H9 (cell line): ENCODE results near the gene CRMP1. TPM values are rescaled to one million over a fixed set of nuclear protein-coding genes. Genes with fewer than 3 reads are reported as not detected.

Source experiments
- DNase-seq: peaks from one replicate; pipeline ENCODE4 v3.0.0-alpha.2; 2017
- H2AFZ ChIP-seq: one replicate; pipeline ENCODE4 v1.6.1; 2013; ENCODE audit warnings: mild to moderate bottlenecking, low read length, control low read depth, moderate library complexity
- H2AK5ac ChIP-seq: 2 replicates; pipeline ENCODE4 v1.6.1; 2013; ENCODE audit warnings: low read length, control low read depth, mixed read lengths; ENCODE audit not compliant: insufficient read length
- H2BK120ac ChIP-seq: one replicate; pipeline ENCODE4 v1.6.1; 2013; ENCODE audit warnings: low read depth, mild to moderate bottlenecking, low read length, control low read depth, inconsistent platforms; ENCODE audit not compliant: poor library complexity, severe bottlenecking
- H2BK12ac ChIP-seq: 2 replicates; pipeline ENCODE4 v1.6.1; 2013; ENCODE audit warnings: low read length, control low read depth, mixed read lengths, low read depth; ENCODE audit not compliant: insufficient read length
- H2BK15ac ChIP-seq: 2 replicates; pipeline ENCODE4 v1.6.1; 2013; ENCODE audit warnings: low read depth, low read length, control low read depth
- H2BK20ac ChIP-seq: one replicate; pipeline ENCODE4 v1.6.1; 2013; ENCODE audit warnings: low read depth, mild to moderate bottlenecking, low read length, control low read depth, inconsistent platforms; ENCODE audit not compliant: poor library complexity, severe bottlenecking
- H2BK5ac ChIP-seq: 2 replicates; pipeline ENCODE4 v1.6.1; 2013; ENCODE audit warnings: low read length, control low read depth, mixed read lengths; ENCODE audit not compliant: insufficient read length
- H3K14ac ChIP-seq: 2 replicates; pipeline ENCODE4 v1.6.1; 2013; ENCODE audit warnings: low read length, control low read depth; ENCODE audit not compliant: insufficient read depth
- H3K18ac ChIP-seq: 2 replicates; pipeline ENCODE4 v1.6.1; 2013; ENCODE audit warnings: low read depth, mild to moderate bottlenecking, mixed read lengths, low read length, control low read depth; ENCODE audit not compliant: insufficient read length
- H3K23ac ChIP-seq: 2 replicates; pipeline ENCODE4 v1.6.1; 2013; ENCODE audit warnings: low read length, control low read depth, mixed read lengths, low read depth; ENCODE audit not compliant: insufficient read length
- H3K23me2 ChIP-seq: 2 replicates; pipeline ENCODE4 v1.6.1; 2013; ENCODE audit warnings: low read depth, mild to moderate bottlenecking, mixed read lengths, low read length, control low read depth; ENCODE audit not compliant: insufficient read length, poor library complexity, severe bottlenecking
- H3K27ac ChIP-seq: 2 replicates; pipeline ENCODE4 v1.5.1; 2013; ENCODE audit warnings: low read length, control low read depth, mixed read lengths, low read depth; ENCODE audit not compliant: insufficient read length
- H3K27me3 ChIP-seq: 2 replicates; pipeline ENCODE4 v1.6.1; 2013; ENCODE audit warnings: low read length, control low read depth, inconsistent platforms; ENCODE audit not compliant: insufficient read depth
- H3K4ac ChIP-seq: 2 replicates; pipeline ENCODE4 v1.6.1; 2013; ENCODE audit warnings: low read depth, mild to moderate bottlenecking, control low read depth, inconsistent platforms, low read length, moderate library complexity
- H3K4me1 ChIP-seq: 2 replicates; pipeline ENCODE4 v1.6.1; 2013; ENCODE audit warnings: low read length, control low read depth, inconsistent platforms; ENCODE audit not compliant: insufficient read depth
- H3K4me2 ChIP-seq: 2 replicates; pipeline ENCODE4 v1.6.1; 2013; ENCODE audit warnings: low read length, control low read depth, mixed read lengths; ENCODE audit not compliant: insufficient read length, insufficient read depth
- H3K56ac ChIP-seq: 2 replicates; pipeline ENCODE4 v1.6.1; 2013; ENCODE audit warnings: low read depth, mild to moderate bottlenecking, mixed read lengths, low read length, control low read depth; ENCODE audit not compliant: insufficient read length
- H3K79me1 ChIP-seq: 2 replicates; pipeline ENCODE4 v1.6.1; 2013; ENCODE audit warnings: low read depth, mild to moderate bottlenecking, moderate library complexity, low read length, control low read depth, inconsistent platforms; ENCODE audit not compliant: insufficient read depth, poor library complexity, severe bottlenecking
- H3K79me2 ChIP-seq: 2 replicates; pipeline ENCODE4 v1.6.1; 2013; ENCODE audit warnings: low read length, control low read depth, inconsistent platforms; ENCODE audit not compliant: insufficient read depth
- H3K9ac ChIP-seq: 2 replicates; pipeline ENCODE4 v1.6.1; 2013; ENCODE audit warnings: low read length, control low read depth, mixed read lengths; ENCODE audit not compliant: insufficient read length; ENCODE audit errors: extremely low read depth
- H3K9me3 ChIP-seq: one replicate; pipeline ENCODE4 v1.6.1; 2013; ENCODE audit warnings: low read depth, low read length, inconsistent platforms; ENCODE audit not compliant: control insufficient read depth
- H3T11ph ChIP-seq: one replicate; pipeline ENCODE4 v1.6.1; 2013; ENCODE audit warnings: mild to moderate bottlenecking, low read length, control low read depth, inconsistent platforms
- H4K20me1 ChIP-seq: one replicate; pipeline ENCODE4 v1.6.1; 2013; ENCODE audit not compliant: control insufficient read depth, insufficient read length, insufficient read depth
- H4K5ac ChIP-seq: 2 replicates; pipeline ENCODE4 v1.6.1; 2013; ENCODE audit warnings: low read depth, mild to moderate bottlenecking, mixed read lengths, low read length, control low read depth; ENCODE audit not compliant: insufficient read length
- H4K8ac ChIP-seq: replicated peaks from 2 replicates; pipeline ENCODE4 v1.6.1; 2013; ENCODE audit warnings: low read length, control low read depth, mixed read lengths, low read depth; ENCODE audit not compliant: insufficient read length
- H4K91ac ChIP-seq: 2 replicates; pipeline ENCODE4 v1.6.1; 2013; ENCODE audit warnings: low read depth, mild to moderate bottlenecking, moderate library complexity, mixed read lengths, low read length, control low read depth; ENCODE audit not compliant: insufficient read length
- H3K27ac Mint-ChIP-seq, 3 experiments: 2 replicates in 2 of 3; 3 replicates in 1 of 3; pipeline ENCODE4 v1.8.0; 2020 to 2021; ENCODE audit warnings: mixed read lengths in 3 of 3, mild to moderate bottlenecking in 1 of 3, moderate library complexity in 1 of 3
- H3K27me3 Mint-ChIP-seq: 2 replicates; pipeline ENCODE4 v1.8.0; 2021; ENCODE audit warnings: low read depth, mild to moderate bottlenecking, moderate library complexity, mixed read lengths
- H3K36me3 Mint-ChIP-seq, 3 experiments: 2 replicates in 2 of 3; 3 replicates in 1 of 3; pipeline ENCODE4 v1.8.0; 2020 to 2021; ENCODE audit warnings: low read depth in 3 of 3, mixed read lengths in 3 of 3; ENCODE audit not compliant: insufficient read depth in 1 of 3
- H3K4me1 Mint-ChIP-seq, 2 experiments: 2 replicates each; pipeline ENCODE4 v1.8.0; 2020; ENCODE audit warnings: mixed read lengths in 2 of 2
- H3K4me3 Mint-ChIP-seq, 2 experiments: 2 replicates in 1 of 2; 3 replicates in 1 of 2; pipeline ENCODE4 v1.8.0; 2020 to 2021; ENCODE audit warnings: mild to moderate bottlenecking in 2 of 2, mixed read lengths in 2 of 2, moderate library complexity in 1 of 2
- H3K9me3 Mint-ChIP-seq, 2 experiments: 2 replicates in 1 of 2; 3 replicates in 1 of 2; pipeline ENCODE4 v1.8.0; 2020; ENCODE audit warnings: mild to moderate bottlenecking in 2 of 2, mixed read lengths in 2 of 2, moderate library complexity in 1 of 2
- WGBS: extraction: QIAGEN DNeasy Blood & Tissue Kit; methylation state at CpG from one replicate; pipeline ENCODE4 v1.1.7; 2013; ENCODE audit warnings: missing lambda C conversion rate, low lambda C conversion rate, mixed read lengths; ENCODE audit not compliant: insufficient read length; ENCODE audit errors: extremely low coverage; 5-methylcytosine and 5-hydroxymethylcytosine counted together
- total RNA-seq: library from RNA; stranded (reverse); gene quantifications from 2 replicates; pipeline ENCODE4 v1.2.1, GENCODE V29; 2021
- TF ChIP-seq, protein P1 (sequence below): fragments of 200-600 bp; sonication (generic); conservative IDR thresholded peaks from 3 replicates; pipeline ENCODE4 v1.8.0; 2021; ENCODE audit warnings: antibody characterized with exemption, mild to moderate bottlenecking

CRMP1 gene
- total RNA-seq, 1 experiment from 2014 or later, result 71.6 TPM

DNA sequence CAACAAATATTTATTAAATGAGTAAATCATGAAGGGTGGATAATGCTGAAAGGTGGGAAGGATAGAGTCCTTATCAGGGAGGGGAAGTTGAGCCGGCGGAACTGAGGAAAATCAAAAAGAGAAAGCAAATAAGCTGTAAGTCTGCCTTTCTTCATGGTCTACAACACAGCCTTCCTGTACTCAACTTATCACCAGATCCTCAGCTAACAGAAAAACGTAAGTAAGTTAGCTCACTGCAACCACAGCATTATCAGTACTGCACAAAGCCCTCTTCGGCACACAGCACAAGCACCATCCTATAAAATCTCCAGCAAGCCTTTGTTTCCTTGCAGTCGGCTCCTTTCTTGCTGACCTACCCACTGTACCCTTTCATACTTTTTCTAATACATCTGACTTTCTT lies 70.3 kb downstream of the CRMP1 start:
- H3K27me3 ChIP-seq, result no peaks in the 10 kb centered on the region
- no peaks in the 10 kb centered on the region for H3K27me3 Mint-ChIP-seq
- no peak overlapping the region for H2AFZ ChIP-seq
- H3K18ac ChIP-seq, result no peak overlapping the region
- peaks cover 2% of the 10 kb centered on the region in 2 experiments; a peak in 1 of 4 replicates for H3K4me1 Mint-ChIP-seq
- no peak overlapping the region for H3K4me2 ChIP-seq
- no peak overlapping the region for H3K27ac ChIP-seq
- no peaks in the 10 kb centered on the region for H3K79me1 ChIP-seq
- no peak overlapping the region for H2BK12ac ChIP-seq
- H3K79me2 ChIP-seq, result no peaks in the 10 kb centered on the region
- H2AK5ac ChIP-seq, result no peak overlapping the region
- no peak overlapping the region for H3K4ac ChIP-seq
- no peak overlapping the region for H3T11ph ChIP-seq
- H3K9ac ChIP-seq, result no peak overlapping the region
- no peak overlapping the region for H4K91ac ChIP-seq
- H3K23me2 ChIP-seq, result no peaks in the 10 kb centered on the region
- no peak overlapping the region for H2BK15ac ChIP-seq
- H3K56ac ChIP-seq, result no peak overlapping the region
- no peaks in the 10 kb centered on the region for H3K9me3 ChIP-seq
- no CpG with 5 or more reads among the region's 5 CpGs for WGBS
- no peak overlapping the region for H4K8ac ChIP-seq
- peaks cover 63 to 81% (median 72%) of the 10 kb centered on the region in 3 experiments for H3K36me3 Mint-ChIP-seq
- no peak overlapping the region for H2BK120ac ChIP-seq
- H2BK5ac ChIP-seq, result no peak overlapping the region
- H3K27ac Mint-ChIP-seq, result peak overlapping the region in 1 of 3 experiments; percentile 36; a peak in 1 of 7 replicates
- no peak overlapping the region for H4K5ac ChIP-seq
- H3K4me3 Mint-ChIP-seq, result no peak overlapping the region
- H3K9me3 Mint-ChIP-seq, result no peaks in the 10 kb centered on the region; a peak in 1 of 5 replicates
- no peak overlapping the region for H3K14ac ChIP-seq
- TF ChIP-seq, protein P1, sequence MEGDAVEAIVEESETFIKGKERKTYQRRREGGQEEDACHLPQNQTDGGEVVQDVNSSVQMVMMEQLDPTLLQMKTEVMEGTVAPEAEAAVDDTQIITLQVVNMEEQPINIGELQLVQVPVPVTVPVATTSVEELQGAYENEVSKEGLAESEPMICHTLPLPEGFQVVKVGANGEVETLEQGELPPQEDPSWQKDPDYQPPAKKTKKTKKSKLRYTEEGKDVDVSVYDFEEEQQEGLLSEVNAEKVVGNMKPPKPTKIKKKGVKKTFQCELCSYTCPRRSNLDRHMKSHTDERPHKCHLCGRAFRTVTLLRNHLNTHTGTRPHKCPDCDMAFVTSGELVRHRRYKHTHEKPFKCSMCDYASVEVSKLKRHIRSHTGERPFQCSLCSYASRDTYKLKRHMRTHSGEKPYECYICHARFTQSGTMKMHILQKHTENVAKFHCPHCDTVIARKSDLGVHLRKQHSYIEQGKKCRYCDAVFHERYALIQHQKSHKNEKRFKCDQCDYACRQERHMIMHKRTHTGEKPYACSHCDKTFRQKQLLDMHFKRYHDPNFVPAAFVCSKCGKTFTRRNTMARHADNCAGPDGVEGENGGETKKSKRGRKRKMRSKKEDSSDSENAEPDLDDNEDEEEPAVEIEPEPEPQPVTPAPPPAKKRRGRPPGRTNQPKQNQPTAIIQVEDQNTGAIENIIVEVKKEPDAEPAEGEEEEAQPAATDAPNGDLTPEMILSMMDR, result no peak
- H2BK20ac ChIP-seq, result no peak overlapping the region
- no peak for DNase-seq
- no peak overlapping the region for H3K23ac ChIP-seq
- no peaks in the 10 kb centered on the region for H3K4me1 ChIP-seq
- peaks cover 2% of the 10 kb centered on the region for H4K20me1 ChIP-seq
